GM12878 (cell line): ENCODE data around the gene PRDM16.

ENCODE experiments used
- JUNB ChIP-seq: IDR thresholded peaks from 2 replicates; pipeline ENCODE4 v1.6.1; 2016; ENCODE audit warnings: antibody characterized with exemption, mild to moderate bottlenecking
- POLR2AphosphoS5 ChIP-seq: IDR thresholded peaks from 2 replicates; pipeline ENCODE4 v1.6.1; 2011; ENCODE audit warnings: mild to moderate bottlenecking, low read length, inconsistent platforms
- RCOR1 ChIP-seq: conservative IDR thresholded peaks from 2 replicates; pipeline ENCODE4 v1.6.1; 2012; ENCODE audit warnings: low read depth, low read length, improper control_type of control experiment
- RFX5 ChIP-seq: IDR thresholded peaks from 2 replicates; pipeline ENCODE4 v1.6.1; 2011; ENCODE audit warnings: low read depth, low read length, improper control_type of control experiment
- SIN3A ChIP-seq: IDR thresholded peaks from 2 replicates; pipeline ENCODE4 v1.6.1; 2012; ENCODE audit warnings: low read depth, low read length, improper control_type of control experiment
- SMARCA5 ChIP-seq: fragments of 450-650 bp; IDR thresholded peaks from 2 replicates; pipeline ENCODE4 v1.6.1; 2017; ENCODE audit warnings: mild to moderate bottlenecking
- TF ChIP-seq, protein P1 (sequence below), 3 experiments: IDR thresholded peaks in 2 of 3; conservative IDR thresholded peaks in 1 of 3; 2 replicates each; pipeline ENCODE4 v1.5.1; 2011; ENCODE audit warnings: low read depth in 3 of 3, low read length in 3 of 3, mild to moderate bottlenecking in 3 of 3, control low read depth in 2 of 3, moderate library complexity in 2 of 3, inconsistent platforms in 1 of 3, mixed read lengths in 1 of 3; ENCODE audit not compliant: control insufficient read depth in 2 of 3, insufficient read depth in 1 of 3; ENCODE audit errors: extremely low read depth in 1 of 3
- TF ChIP-seq, protein P2 (sequence below): IDR thresholded peaks from 2 replicates; pipeline ENCODE4 v1.6.1; 2012; ENCODE audit warnings: low read depth, low read length, improper control_type of control experiment

DNA sequence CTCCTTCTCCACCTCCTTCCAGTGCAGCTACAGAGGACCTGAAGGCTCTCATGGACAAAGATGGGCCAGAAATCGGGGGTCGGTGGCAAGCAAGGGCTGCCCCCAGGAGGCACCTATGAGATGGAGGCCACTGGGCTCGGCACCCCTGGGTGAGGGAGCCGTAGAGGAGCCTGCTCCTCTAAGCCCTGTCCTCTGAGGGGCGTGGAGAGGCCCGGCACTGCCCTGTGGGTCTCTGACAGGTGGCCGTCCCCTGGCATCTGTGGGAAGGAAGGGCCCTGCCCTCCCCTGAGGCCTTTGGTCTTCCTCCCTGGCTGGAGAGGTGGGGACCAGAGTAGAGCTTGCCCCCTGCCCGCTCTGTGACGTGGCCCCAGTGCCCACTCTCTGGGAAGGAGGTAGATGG is 30.9 kb downstream of the PRDM16 start:
- TF ChIP-seq, protein P1, sequence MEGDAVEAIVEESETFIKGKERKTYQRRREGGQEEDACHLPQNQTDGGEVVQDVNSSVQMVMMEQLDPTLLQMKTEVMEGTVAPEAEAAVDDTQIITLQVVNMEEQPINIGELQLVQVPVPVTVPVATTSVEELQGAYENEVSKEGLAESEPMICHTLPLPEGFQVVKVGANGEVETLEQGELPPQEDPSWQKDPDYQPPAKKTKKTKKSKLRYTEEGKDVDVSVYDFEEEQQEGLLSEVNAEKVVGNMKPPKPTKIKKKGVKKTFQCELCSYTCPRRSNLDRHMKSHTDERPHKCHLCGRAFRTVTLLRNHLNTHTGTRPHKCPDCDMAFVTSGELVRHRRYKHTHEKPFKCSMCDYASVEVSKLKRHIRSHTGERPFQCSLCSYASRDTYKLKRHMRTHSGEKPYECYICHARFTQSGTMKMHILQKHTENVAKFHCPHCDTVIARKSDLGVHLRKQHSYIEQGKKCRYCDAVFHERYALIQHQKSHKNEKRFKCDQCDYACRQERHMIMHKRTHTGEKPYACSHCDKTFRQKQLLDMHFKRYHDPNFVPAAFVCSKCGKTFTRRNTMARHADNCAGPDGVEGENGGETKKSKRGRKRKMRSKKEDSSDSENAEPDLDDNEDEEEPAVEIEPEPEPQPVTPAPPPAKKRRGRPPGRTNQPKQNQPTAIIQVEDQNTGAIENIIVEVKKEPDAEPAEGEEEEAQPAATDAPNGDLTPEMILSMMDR (IDR thresholded peaks at IDR 0.05 in 2 of 3, conservative IDR thresholded peaks at IDR 0.05 in 1 of 3; ENCODE audit: control insufficient read depth in 2 of 3, extremely low read depth in 1 of 3, insufficient read depth in 1 of 3, low read depth in 3 of 3, low read length in 3 of 3) = no peak
- TF ChIP-seq RFX5 = no peak
- TF ChIP-seq SIN3A = no peak
- TF ChIP-seq JUNB = no peak
- no peak for TF ChIP-seq POLR2AphosphoS5
- TF ChIP-seq SMARCA5 = no peak
- TF ChIP-seq, protein P2, sequence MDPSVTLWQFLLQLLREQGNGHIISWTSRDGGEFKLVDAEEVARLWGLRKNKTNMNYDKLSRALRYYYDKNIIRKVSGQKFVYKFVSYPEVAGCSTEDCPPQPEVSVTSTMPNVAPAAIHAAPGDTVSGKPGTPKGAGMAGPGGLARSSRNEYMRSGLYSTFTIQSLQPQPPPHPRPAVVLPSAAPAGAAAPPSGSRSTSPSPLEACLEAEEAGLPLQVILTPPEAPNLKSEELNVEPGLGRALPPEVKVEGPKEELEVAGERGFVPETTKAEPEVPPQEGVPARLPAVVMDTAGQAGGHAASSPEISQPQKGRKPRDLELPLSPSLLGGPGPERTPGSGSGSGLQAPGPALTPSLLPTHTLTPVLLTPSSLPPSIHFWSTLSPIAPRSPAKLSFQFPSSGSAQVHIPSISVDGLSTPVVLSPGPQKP = no peak
- TF ChIP-seq RCOR1 = no peak
